Smooth muscle cell (in vitro differentiated cells): Measurements from ENCODE around the gene PRKCE. TPM values are rescaled to one million over a fixed set of nuclear protein-coding genes. Genes with fewer than 3 reads are reported as not detected.

Experiments
- DNase-seq: peaks from one replicate; lab custom pipeline; 2025; ENCODE audit not compliant: unreplicated experiment; lab: John Stamatoyannopoulos, UW
- H2AFZ ChIP-seq: fragments of 200-600 bp; sonication (generic); 2 replicates; pipeline ENCODE4 v1.6.0; 2016; ENCODE audit warnings: antibody characterized with exemption, low read depth, mild to moderate bottlenecking
- H3F3A ChIP-seq: fragments of 200-600 bp; sonication (generic); 2 replicates; pipeline ENCODE4 v1.6.0; 2017; ENCODE audit warnings: antibody characterized with exemption, low read depth
- H3K27ac ChIP-seq: fragments of 200-600 bp; sonication (generic); 2 replicates; pipeline ENCODE4 v1.5.1; 2016; ENCODE audit warnings: low read depth, mild to moderate bottlenecking
- H3K27me3 ChIP-seq: fragments of 200-600 bp; sonication (generic); 2 replicates; pipeline ENCODE4 v1.6.1; 2016; ENCODE audit warnings: low read depth, mild to moderate bottlenecking
- H3K36me3 ChIP-seq: fragments of 200-600 bp; sonication (generic); 2 replicates; pipeline ENCODE4 v1.5.1; 2016; ENCODE audit warnings: low read depth
- H3K4me1 ChIP-seq: fragments of 200-600 bp; sonication (generic); 2 replicates; pipeline ENCODE4 v1.5.1; 2016; ENCODE audit warnings: low read depth
- H3K4me2 ChIP-seq: fragments of 200-600 bp; sonication (generic); 2 replicates; pipeline ENCODE4 v1.6.0; 2016; ENCODE audit warnings: mild to moderate bottlenecking
- H3K4me3 ChIP-seq: fragments of 200-600 bp; sonication (generic); 2 replicates; pipeline ENCODE4 v1.5.1; 2016; ENCODE audit warnings: mild to moderate bottlenecking
- H3K79me2 ChIP-seq: fragments of 200-600 bp; sonication (generic); 2 replicates; pipeline ENCODE4 v1.6.0; 2016; ENCODE audit warnings: low read depth, mild to moderate bottlenecking
- H3K9ac ChIP-seq: fragments of 200-600 bp; sonication (generic); 2 replicates; pipeline ENCODE4 v1.6.0; 2016; ENCODE audit warnings: low read depth
- H3K9me3 ChIP-seq: fragments of 200-600 bp; sonication (generic); replicated peaks from 2 replicates; pipeline ENCODE4 v1.5.1; 2016; ENCODE audit warnings: low read depth
- H4K20me1 ChIP-seq: fragments of 200-600 bp; sonication (generic); 2 replicates; pipeline ENCODE4 v1.6.0; 2016; ENCODE audit warnings: low read depth
- WGBS: methylation state at CpG from one replicate; pipeline ENCODE4 v1.1.7; 2016; ENCODE audit warnings: low lambda C conversion rate; 5-methylcytosine and 5-hydroxymethylcytosine counted together
- polyA plus RNA-seq: library from polyadenylated mRNA; unstranded; fragments of >200 nt; fragmentation: Nextera tagmentation; extraction: Ambion mirVana; gene quantifications from 2 replicates; pipeline ENCODE4 v1.2.1, GENCODE V29; 2016
- total RNA-seq: library from RNA; depleted of rRNA; stranded (reverse); fragments of >200 nt; gene quantifications from 2 replicates; pipeline ENCODE4 v1.2.3, GENCODE V29; 2014
- TF ChIP-seq, protein P1 (sequence below): fragments of 200-600 bp; sonication (generic); IDR thresholded peaks from 2 replicates; pipeline ENCODE4 v1.5.1; 2017; ENCODE audit warnings: borderline replicate concordance, mild to moderate bottlenecking, antibody characterized with exemption; ENCODE audit not compliant: insufficient read depth, poor library complexity, severe bottlenecking

PRKCE gene
- total and polyA plus RNA-seq, 2 experiments from 2014 or later, result 20.6 to 29.1 TPM

DNA sequence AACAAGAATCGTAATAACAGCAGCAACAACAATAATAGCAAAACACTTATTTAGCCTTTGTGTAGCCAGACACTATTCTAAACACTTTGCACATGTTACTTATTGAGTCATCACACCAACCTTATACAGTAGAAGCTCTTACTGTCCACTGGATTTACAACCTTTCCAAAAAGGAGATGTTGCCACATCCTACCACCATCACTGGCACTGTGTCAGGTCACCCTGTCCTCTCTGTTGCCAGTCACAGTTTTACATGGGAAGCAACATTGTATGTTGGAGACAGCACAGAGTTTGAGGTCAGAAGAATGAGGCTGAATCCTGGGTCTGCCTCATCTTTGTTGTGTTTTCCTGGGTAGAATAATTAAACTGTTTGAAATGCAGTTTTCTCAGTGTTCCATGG is 444.4 kb downstream of the PRKCE start:
- H3K9me3 ChIP-seq, result no peaks in the 10 kb centered on the region
- no peak overlapping the region for H3K9ac ChIP-seq
- no peaks in the 10 kb centered on the region for H4K20me1 ChIP-seq
- no peaks in the 10 kb centered on the region for H3K4me1 ChIP-seq
- 97% methylated on average over 1 of the region's 1 CpG for WGBS
- DNase-seq, result no peak
- H3K4me3 ChIP-seq, result no peak overlapping the region
- no peaks in the 10 kb centered on the region for H3K79me2 ChIP-seq
- peak overlapping the region; percentile 41 for H3K27ac ChIP-seq
- TF ChIP-seq, protein P1, sequence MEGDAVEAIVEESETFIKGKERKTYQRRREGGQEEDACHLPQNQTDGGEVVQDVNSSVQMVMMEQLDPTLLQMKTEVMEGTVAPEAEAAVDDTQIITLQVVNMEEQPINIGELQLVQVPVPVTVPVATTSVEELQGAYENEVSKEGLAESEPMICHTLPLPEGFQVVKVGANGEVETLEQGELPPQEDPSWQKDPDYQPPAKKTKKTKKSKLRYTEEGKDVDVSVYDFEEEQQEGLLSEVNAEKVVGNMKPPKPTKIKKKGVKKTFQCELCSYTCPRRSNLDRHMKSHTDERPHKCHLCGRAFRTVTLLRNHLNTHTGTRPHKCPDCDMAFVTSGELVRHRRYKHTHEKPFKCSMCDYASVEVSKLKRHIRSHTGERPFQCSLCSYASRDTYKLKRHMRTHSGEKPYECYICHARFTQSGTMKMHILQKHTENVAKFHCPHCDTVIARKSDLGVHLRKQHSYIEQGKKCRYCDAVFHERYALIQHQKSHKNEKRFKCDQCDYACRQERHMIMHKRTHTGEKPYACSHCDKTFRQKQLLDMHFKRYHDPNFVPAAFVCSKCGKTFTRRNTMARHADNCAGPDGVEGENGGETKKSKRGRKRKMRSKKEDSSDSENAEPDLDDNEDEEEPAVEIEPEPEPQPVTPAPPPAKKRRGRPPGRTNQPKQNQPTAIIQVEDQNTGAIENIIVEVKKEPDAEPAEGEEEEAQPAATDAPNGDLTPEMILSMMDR, result no peak
- no peaks in the 10 kb centered on the region for H3K27me3 ChIP-seq
- no peak overlapping the region for H2AFZ ChIP-seq
- no peak overlapping the region for H3K4me2 ChIP-seq
- peaks cover 4% of the 10 kb centered on the region for H3F3A ChIP-seq
- H3K36me3 ChIP-seq, result peaks cover 5% of the 10 kb centered on the region

DNA sequence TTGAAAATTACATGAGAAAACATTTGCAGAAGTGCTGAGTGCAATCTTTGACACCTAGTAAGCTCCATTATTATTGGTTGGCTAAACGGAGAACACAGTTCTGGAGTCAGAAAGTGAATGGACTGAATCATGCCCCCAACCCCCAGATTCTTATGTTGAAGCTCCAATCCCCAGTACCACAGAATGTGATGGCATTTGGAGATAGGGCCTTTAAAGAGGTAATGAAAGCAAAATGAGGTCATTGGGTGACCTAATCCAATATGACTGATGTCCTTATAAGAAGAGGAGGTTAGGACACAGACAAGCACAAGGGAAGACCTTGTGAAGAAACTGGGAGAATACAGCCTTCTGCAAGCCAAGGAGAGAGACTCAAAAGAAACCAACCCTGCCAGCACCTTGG is 444.8 kb downstream of the PRKCE start:
- no peak overlapping the region for H3K9ac ChIP-seq
- H3K27me3 ChIP-seq, result no peaks in the 10 kb centered on the region
- no peaks in the 10 kb centered on the region for H3K9me3 ChIP-seq
- no peaks in the 10 kb centered on the region for H4K20me1 ChIP-seq
- peak overlapping the region; percentile 41 for H3K27ac ChIP-seq
- H2AFZ ChIP-seq, result no peak overlapping the region
- H3K36me3 ChIP-seq, result peaks cover 5% of the 10 kb centered on the region
- DNase-seq, result no peak
- H3K79me2 ChIP-seq, result no peaks in the 10 kb centered on the region
- peaks cover 4% of the 10 kb centered on the region for H3F3A ChIP-seq
- WGBS, result 45% methylated on average over 1 of the region's 1 CpG
- no peak overlapping the region for H3K4me2 ChIP-seq
- H3K4me1 ChIP-seq, result no peaks in the 10 kb centered on the region
- no peak overlapping the region for H3K4me3 ChIP-seq
- TF ChIP-seq, protein P1, result no peak

DNA sequence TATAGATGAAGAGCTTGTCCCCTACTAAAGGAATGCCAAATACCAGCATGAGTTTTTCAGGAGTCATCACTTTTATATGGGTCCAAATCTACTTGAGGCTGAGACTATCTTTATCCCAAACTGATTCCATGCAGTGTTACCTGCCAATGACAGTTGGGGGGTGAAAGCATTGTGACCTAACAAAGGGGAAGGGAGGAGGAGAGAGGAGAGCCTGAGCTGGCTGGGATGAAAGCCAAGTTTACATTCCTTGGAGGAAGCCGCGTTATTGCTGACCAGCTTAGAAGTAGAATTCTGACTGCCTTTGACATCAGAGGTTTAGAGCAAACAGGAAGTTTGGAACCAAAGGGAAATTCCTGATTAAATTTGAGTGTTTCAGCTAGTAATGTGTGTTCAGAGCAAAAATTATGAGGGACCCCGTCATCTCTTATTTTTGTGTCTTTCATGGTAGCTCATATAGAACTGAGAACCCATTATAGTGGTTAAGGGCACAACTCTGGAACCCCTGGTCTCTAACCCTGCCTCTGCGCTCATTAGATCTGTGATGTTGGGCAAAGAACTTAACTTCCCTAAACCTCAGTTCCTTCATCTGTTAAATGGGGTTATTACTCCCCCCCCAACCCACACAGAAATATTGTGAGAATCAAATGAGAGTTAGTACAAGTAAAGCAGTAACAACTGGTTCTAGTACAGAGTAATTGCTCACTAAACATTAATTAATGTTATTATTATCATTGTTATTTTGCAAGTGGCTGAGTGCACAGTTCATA is 446.4 kb downstream of the PRKCE start:
- H3K4me3 ChIP-seq, result no peak overlapping the region
- H3K79me2 ChIP-seq, result no peaks in the 10 kb centered on the region
- H3F3A ChIP-seq, result no peaks in the 10 kb centered on the region
- peak overlapping the region; percentile 23 for H3K9ac ChIP-seq
- TF ChIP-seq, protein P1, result no peak
- peak overlapping the region; percentile 44 for H3K4me2 ChIP-seq
- H3K9me3 ChIP-seq, result no peaks in the 10 kb centered on the region
- no peak for DNase-seq
- no peak overlapping the region for H2AFZ ChIP-seq
- H4K20me1 ChIP-seq, result no peaks in the 10 kb centered on the region
- WGBS, result 38% methylated on average over 4 of the region's 4 CpGs
- H3K27me3 ChIP-seq, result no peaks in the 10 kb centered on the region
- peaks cover 9% of the 10 kb centered on the region for H3K36me3 ChIP-seq
- no peaks in the 10 kb centered on the region for H3K4me1 ChIP-seq
- peak overlapping the region; percentile 82 for H3K27ac ChIP-seq

DNA sequence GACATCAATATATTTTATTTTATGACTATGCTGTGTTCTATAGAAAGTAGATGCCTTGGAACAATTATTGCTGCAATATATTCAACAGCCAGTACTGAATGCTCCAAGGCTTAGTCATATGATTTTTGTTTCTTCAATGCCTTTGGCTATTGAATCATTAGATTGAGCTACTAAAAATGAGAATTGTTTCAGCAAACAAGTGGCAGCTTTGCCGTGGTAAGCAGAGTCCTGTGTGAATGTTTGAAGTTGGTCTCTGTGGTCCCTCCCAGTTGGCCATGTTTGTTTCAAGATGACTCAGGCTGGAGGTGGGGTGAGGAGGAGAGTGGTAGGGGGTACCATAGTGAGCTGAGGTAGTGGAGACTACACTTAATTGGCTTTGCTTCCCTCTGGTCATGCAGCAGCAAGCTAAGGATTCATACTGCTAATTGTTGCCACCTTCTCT is 447.2 kb downstream of the PRKCE start:
- H4K20me1 ChIP-seq, result no peaks in the 10 kb centered on the region
- H3K27me3 ChIP-seq, result no peaks in the 10 kb centered on the region
- no peak for DNase-seq
- H3K4me3 ChIP-seq, result no peak overlapping the region
- H3F3A ChIP-seq, result no peaks in the 10 kb centered on the region
- H3K9ac ChIP-seq, result no peak overlapping the region
- no peaks in the 10 kb centered on the region for H3K4me1 ChIP-seq
- peak overlapping the region; percentile 82 for H3K27ac ChIP-seq
- TF ChIP-seq, protein P1, result no peak
- H3K9me3 ChIP-seq, result peaks cover under 1% of the 10 kb centered on the region
- WGBS, result 57% methylated on average over 1 of the region's 1 CpG
- H3K4me2 ChIP-seq, result peak overlapping the region; percentile 44
- no peak overlapping the region for H2AFZ ChIP-seq
- H3K79me2 ChIP-seq, result no peaks in the 10 kb centered on the region
- H3K36me3 ChIP-seq, result peaks cover 15% of the 10 kb centered on the region
